AG04450 (cell line): ENCODE measurements around the gene KCNA10. TPM values are rescaled to one million over a fixed set of nuclear protein-coding genes. Genes with fewer than 3 reads are reported as not detected.

Experiments used
- CTCF ChIA-PET: fragments of 300-600, 350-600 bp; formaldehyde crosslinking; extraction: SDS; loops from one replicate; lab custom pipeline; 2022; ENCODE audit warnings: antibody characterized with exemption, inconsistent platforms; lab: Charles Lee
- POLR2A ChIA-PET: fragments of 350-600 bp; formaldehyde crosslinking; extraction: SDS; loops from one replicate; lab custom pipeline; 2021; ENCODE audit warnings: antibody characterized with exemption, inconsistent platforms; lab: Yijun Ruan, JAX
- DNase-seq: peaks from one replicate; pipeline ENCODE4 v3.0.0-alpha.2; 2011; ENCODE audit warnings: low read depth, low spot score
- H3K27ac ChIP-seq: one replicate; pipeline ENCODE4 v1.5.1; 2012; ENCODE audit warnings: low read depth, low read length, control low read depth
- H3K27me3 ChIP-seq: one replicate; pipeline ENCODE4 v1.6.0; 2012; ENCODE audit warnings: low read length; ENCODE audit not compliant: control insufficient read depth, insufficient read depth
- H3K4me3 ChIP-seq: 2 replicates; pipeline ENCODE4 v1.5.1; 2011; ENCODE audit warnings: mild to moderate bottlenecking, low read depth, low read length, control low read depth
- H3K9me3 ChIP-seq: 2 replicates; pipeline ENCODE4 v1.5.1; 2012; ENCODE audit warnings: low read length; ENCODE audit not compliant: control insufficient read depth, insufficient read depth
- polyA plus RNA-seq: library from polyadenylated mRNA; depleted of rRNA; stranded (reverse); fragments of >200 nt; gene quantifications from 2 replicates; pipeline ENCODE4 v1.2.3, GENCODE V29; 2011
- TF ChIP-seq, protein P1 (sequence below): IDR thresholded peaks from 2 replicates; pipeline ENCODE4 v1.5.1; 2011; ENCODE audit warnings: low read depth, low read length, control low read depth, inconsistent platforms

The KCNA10 gene
- polyA plus RNA-seq, 1 experiment: not detected

DNA sequence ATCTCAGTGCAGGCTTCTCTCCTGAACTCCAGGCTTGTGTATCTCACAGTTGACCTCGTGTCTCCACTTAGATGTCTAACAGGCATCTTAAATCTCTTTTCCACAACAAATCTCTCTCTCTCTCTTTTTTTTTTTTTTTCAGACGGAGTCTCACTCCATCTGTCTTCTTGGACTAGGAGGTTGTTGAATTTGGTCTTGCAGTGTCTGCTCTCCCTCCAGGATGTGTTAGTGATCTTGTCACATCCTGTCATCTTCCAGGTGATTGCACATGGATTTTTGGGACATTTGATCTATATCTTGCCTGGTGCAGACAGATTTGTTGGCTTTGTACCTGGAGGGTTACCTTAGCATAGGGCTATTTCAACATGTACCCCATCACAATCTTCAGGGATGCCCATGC lies 26.5 kb upstream of the KCNA10 start:
- ChIA-PET POLR2A (no interaction called here), CTCF (interaction anchor here (0.7 kb wide), 1 partner anchor 16 kb away, joined by 3 read pairs; no protein-coding TSS in a partner anchor)
- DNase-seq: no peak
- no peaks in the 10 kb centered on the region for H3K9me3 ChIP-seq
- H3K27me3 ChIP-seq: no peaks in the 10 kb centered on the region
- H3K4me3 ChIP-seq: no peak overlapping the region
- TF ChIP-seq, protein P1, sequence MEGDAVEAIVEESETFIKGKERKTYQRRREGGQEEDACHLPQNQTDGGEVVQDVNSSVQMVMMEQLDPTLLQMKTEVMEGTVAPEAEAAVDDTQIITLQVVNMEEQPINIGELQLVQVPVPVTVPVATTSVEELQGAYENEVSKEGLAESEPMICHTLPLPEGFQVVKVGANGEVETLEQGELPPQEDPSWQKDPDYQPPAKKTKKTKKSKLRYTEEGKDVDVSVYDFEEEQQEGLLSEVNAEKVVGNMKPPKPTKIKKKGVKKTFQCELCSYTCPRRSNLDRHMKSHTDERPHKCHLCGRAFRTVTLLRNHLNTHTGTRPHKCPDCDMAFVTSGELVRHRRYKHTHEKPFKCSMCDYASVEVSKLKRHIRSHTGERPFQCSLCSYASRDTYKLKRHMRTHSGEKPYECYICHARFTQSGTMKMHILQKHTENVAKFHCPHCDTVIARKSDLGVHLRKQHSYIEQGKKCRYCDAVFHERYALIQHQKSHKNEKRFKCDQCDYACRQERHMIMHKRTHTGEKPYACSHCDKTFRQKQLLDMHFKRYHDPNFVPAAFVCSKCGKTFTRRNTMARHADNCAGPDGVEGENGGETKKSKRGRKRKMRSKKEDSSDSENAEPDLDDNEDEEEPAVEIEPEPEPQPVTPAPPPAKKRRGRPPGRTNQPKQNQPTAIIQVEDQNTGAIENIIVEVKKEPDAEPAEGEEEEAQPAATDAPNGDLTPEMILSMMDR: no peak
- H3K27ac ChIP-seq: no peak overlapping the region

DNA sequence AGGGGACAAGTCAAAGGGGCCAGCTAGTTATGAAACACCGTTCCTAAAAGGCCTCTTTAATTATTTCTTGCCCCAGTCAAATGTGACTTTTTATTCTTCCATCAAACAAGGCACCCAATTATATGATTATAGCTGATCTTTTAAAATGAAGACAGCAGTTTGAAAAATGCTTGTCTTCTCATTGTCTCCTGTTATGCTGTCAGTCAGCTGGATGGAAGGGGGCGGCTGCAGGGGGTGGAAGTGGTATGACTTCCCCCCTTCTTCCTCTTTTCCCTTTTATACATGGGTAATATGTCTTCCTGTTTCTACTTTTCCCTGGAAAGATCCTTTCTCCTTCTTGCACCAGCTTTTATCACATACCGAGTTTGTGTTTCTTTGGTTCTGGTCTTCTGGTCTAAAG lies 25.8 kb upstream of the KCNA10 start:
- no peak overlapping the region for H3K4me3 ChIP-seq
- no peaks in the 10 kb centered on the region for H3K9me3 ChIP-seq
- CTCF ChIA-PET: interaction anchor here (0.7 to 1.1 kb wide), 3 partner anchors 11 to 18 kb away, joined by 3 read pairs; no protein-coding TSS in a partner anchor
- no peak for DNase-seq
- TF ChIP-seq, protein P1: no peak
- H3K27me3 ChIP-seq: no peaks in the 10 kb centered on the region
- no peak overlapping the region for H3K27ac ChIP-seq
- POLR2A ChIA-PET: no interaction called here

DNA sequence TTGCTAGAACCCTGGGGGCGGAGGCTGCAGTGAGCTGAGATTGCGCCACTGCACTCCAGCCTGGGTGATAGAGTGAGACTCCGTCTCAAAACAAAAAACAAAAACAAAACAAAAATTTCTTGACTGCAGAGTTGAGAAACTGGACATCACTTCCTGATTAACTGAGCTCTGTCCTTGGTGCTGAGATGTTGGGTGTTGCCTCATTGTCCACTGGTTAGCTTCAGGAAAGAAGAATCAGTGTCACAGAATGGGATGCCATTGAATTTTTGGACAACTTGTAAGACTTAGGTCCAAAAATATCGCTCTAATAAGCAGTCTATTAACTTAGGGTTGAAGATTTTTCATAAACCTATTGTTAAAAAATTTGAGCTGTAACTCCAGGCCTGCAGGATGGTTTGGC lies 23.8 kb upstream of the KCNA10 start:
- Histone ChIP-seq H3K27me3 (no peaks in the 10 kb centered on the region), H3K27ac (no peak overlapping the region), H3K4me3 (no peak overlapping the region), H3K9me3 (no peaks in the 10 kb centered on the region; the same call in 1 of the 2 replicates)
- ChIA-PET POLR2A (no interaction called here), CTCF (interaction anchor here (0.7 to 1.5 kb wide), 5 partner anchors 8 to 230 kb away, joined by 3 to 4 read pairs (median 4); no protein-coding TSS in a partner anchor)
- TF ChIP-seq, protein P1: no peak
- no peak for DNase-seq

DNA sequence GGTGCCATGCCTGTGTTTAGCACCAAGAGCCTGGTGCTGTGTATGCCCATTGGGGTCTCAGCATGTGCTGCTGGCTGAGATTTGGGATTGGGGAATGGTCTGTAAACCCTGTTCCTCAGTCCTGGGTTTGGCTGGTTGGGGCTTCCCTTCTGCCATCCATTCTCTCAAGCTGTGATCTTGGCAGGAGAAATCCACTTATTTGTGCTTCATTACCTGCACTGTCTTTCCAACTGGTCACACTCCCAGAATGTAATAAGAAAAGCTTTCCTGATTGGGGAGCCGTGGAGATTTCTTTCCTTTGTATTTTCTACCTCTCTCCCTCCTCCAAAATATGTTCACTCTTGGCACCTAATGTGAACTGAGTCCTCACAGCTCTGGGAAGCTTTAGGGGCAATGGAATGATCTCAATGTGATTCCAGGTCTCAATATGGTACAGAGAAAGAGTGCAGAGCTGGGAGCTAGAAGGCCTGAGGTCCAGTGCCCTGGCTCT lies 23.0 kb upstream of the KCNA10 start:
- DNase-seq: no peak
- Histone ChIP-seq H3K27me3 (no peaks in the 10 kb centered on the region), H3K4me3 (no peak overlapping the region), H3K27ac (no peak overlapping the region), H3K9me3 (no peaks in the 10 kb centered on the region; the same call in 1 of the 2 replicates)
- CTCF ChIA-PET: interaction anchor here (0.7 to 1.5 kb wide), 3 partner anchors 9 to 77 kb away, joined by 3 to 4 read pairs (median 4); no protein-coding TSS in a partner anchor
- POLR2A ChIA-PET: no interaction called here
- TF ChIP-seq, protein P1: no peak

DNA sequence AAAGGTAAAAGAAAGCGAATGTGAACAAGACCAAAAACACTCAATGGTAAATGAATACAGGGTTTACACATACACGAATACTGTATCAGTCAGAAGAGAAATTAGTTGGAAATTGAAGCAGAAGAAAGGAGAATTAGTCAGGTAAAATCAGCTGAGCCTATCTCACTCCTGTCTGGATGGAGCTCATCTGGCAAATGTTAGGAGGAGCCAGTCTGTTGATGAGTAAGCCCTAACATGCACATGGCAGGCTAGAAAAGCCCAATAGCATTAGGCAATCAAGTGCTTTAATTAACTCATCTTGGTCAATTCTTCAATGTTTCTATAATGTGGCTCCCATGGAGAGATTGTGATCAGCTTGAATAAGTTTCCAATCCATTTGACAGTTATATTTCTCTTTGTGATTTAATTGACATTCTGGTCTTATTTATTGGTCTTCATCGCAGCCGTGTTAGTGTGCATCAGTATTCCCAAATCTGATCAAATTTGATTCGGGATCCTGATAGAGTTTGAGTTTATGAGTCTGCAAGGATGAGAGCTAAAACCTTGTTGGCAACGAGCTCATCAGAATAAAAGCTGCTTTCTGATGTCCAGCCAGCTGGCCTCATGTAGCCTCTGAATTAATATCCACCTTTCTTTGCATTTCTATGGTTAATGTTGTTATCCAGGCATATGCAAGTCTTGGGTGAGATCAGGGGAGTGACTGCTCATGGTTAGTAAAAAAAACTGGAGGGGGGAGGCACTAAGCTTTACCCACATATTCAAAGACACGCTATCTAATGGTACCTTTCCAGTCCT lies 22.1 kb upstream of the KCNA10 start:
- Histone ChIP-seq H3K27me3 (no peaks in the 10 kb centered on the region), H3K9me3 (no peaks in the 10 kb centered on the region; the same call in 1 of the 2 replicates), H3K4me3 (no peak overlapping the region), H3K27ac (no peak overlapping the region)
- POLR2A ChIA-PET: no interaction called here
- CTCF ChIA-PET: interaction anchor here (1.0 kb wide), 1 partner anchor 14 kb away, joined by 3 read pairs; no protein-coding TSS in a partner anchor
- DNase-seq: no peak
- TF ChIP-seq, protein P1: no peak
